ENCODE measurements around the gene MATN3. TPM values are rescaled to one million over a fixed set of nuclear protein-coding genes. Genes with fewer than 3 reads are reported as not detected.
A peak's percentile ranks its signal among the peaks of the same experiment; 100 is the strongest.

MATN3 gene
- total and polyA plus RNA-seq, 9 of the 15 experiments (the other 6 are each of a cell fraction or from before 2014, with no cell fraction given), result not detected

DNA sequence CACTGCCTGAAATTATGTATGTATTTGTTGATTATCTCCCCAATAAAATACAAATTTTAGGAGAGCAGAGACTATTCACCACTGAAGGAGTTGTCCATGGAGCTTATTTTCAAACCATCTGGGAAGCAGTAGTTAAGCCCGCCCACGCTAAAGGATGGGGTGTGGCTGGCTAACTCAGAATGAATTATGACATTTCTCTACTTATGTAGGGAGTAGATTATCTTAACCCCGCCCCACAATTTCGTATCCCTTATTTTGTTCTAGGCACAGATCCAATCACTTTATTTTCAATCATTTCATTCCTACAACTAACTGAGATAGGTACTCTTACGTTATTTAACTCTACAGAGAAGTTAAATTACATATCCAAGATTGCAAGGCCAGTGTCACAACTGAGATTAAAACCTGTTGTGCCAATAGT, 40.4 kb upstream of the MATN3 start (continued):
- TF ChIP-seq NR2C1 (IDR thresholded peaks at IDR 0.05), result no peak
- no peak for TF ChIP-seq NR2C1 (tag; IDR thresholded peaks at IDR 0.05)
- no peak for TF ChIP-seq CCAR2 (IDR thresholded peaks at IDR 0.05; ENCODE audit: low read depth, low read length)
- TF ChIP-seq, protein P1, sequence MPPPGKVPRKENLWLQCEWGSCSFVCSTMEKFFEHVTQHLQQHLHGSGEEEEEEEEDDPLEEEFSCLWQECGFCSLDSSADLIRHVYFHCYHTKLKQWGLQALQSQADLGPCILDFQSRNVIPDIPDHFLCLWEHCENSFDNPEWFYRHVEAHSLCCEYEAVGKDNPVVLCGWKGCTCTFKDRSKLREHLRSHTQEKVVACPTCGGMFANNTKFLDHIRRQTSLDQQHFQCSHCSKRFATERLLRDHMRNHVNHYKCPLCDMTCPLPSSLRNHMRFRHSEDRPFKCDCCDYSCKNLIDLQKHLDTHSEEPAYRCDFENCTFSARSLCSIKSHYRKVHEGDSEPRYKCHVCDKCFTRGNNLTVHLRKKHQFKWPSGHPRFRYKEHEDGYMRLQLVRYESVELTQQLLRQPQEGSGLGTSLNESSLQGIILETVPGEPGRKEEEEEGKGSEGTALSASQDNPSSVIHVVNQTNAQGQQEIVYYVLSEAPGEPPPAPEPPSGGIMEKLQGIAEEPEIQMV (tag; conservative IDR thresholded peaks at IDR 0.05; ENCODE audit: low read depth), result no peak
- TF ChIP-seq ERF (CRISPR knock-in tag; IDR thresholded peaks at IDR 0.05), result no peak
- TF ChIP-seq JUND (IDR thresholded peaks at IDR 0.05; ENCODE audit: borderline replicate concordance, low read depth, low read length), result peak; percentile 14; the same call in 1 of the 2 replicates
- no peak for TF ChIP-seq JUND (tag; IDR thresholded peaks at IDR 0.05; ENCODE audit: borderline replicate concordance, low read depth, low read length)
- no peak for TF ChIP-seq SMAD1 (IDR thresholded peaks at IDR 0.05; ENCODE audit: low read depth, low read length, partially characterized antibody)
- no peak for TF ChIP-seq PPARD (CRISPR knock-in tag; IDR thresholded peaks at IDR 0.05)
- no peak for TF ChIP-seq U2AF1 (optimal IDR thresholded peaks at IDR 0.05; ENCODE audit: low read depth, low read length)
- TF ChIP-seq STAT5A (IDR thresholded peaks at IDR 0.05; ENCODE audit: borderline replicate concordance, low read length), result peak; percentile 66
- TF ChIP-seq TAF15 (IDR thresholded peaks at IDR 0.05; ENCODE audit: low read depth, low read length), result no peak
- no peak for TF ChIP-seq XRCC5 (IDR thresholded peaks at IDR 0.05; ENCODE audit: low read depth, low read length)
- TF ChIP-seq, protein P2, sequence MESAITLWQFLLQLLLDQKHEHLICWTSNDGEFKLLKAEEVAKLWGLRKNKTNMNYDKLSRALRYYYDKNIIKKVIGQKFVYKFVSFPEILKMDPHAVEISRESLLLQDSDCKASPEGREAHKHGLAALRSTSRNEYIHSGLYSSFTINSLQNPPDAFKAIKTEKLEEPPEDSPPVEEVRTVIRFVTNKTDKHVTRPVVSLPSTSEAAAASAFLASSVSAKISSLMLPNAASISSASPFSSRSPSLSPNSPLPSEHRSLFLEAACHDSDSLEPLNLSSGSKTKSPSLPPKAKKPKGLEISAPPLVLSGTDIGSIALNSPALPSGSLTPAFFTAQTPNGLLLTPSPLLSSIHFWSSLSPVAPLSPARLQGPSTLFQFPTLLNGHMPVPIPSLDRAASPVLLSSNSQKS (CRISPR knock-in tag; IDR thresholded peaks at IDR 0.05), result no peak
- TF ChIP-seq CREB1 (IDR thresholded peaks at IDR 0.05), result peak; percentile 42; the same call in 1 of the 2 replicates
- TF ChIP-seq CREB1 (CRISPR knock-in tag; IDR thresholded peaks at IDR 0.05), result no peak
- TF ChIP-seq CREM (IDR thresholded peaks at IDR 0.05; ENCODE audit: low read depth), result peak; percentile 38
- TF ChIP-seq ZNF445 (CRISPR knock-in tag; IDR thresholded peaks at IDR 0.05; ENCODE audit: low read depth), result no peak
- TF ChIP-seq, protein P3, sequence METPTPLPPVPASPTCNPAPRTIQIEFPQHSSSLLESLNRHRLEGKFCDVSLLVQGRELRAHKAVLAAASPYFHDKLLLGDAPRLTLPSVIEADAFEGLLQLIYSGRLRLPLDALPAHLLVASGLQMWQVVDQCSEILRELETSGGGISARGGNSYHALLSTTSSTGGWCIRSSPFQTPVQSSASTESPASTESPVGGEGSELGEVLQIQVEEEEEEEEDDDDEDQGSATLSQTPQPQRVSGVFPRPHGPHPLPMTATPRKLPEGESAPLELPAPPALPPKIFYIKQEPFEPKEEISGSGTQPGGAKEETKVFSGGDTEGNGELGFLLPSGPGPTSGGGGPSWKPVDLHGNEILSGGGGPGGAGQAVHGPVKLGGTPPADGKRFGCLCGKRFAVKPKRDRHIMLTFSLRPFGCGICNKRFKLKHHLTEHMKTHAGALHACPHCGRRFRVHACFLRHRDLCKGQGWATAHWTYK (CRISPR knock-in tag; IDR thresholded peaks at IDR 0.05), result no peak
- TF ChIP-seq ARNT (IDR thresholded peaks at IDR 0.05), result no peak
- TF ChIP-seq, protein P4, sequence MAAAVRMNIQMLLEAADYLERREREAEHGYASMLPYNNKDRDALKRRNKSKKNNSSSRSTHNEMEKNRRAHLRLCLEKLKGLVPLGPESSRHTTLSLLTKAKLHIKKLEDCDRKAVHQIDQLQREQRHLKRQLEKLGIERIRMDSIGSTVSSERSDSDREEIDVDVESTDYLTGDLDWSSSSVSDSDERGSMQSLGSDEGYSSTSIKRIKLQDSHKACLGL (CRISPR knock-in tag; IDR thresholded peaks at IDR 0.05; ENCODE audit: borderline replicate concordance, poor library complexity, severe bottlenecking), result no peak
- 0 out of 2 replicates have a peak, but pooled peaks have one; percentile 17 for TF ChIP-seq MBD2 (IDR thresholded peaks at IDR 0.05; ENCODE audit: borderline replicate concordance, low read depth)
- TF ChIP-seq ETV6 (IDR thresholded peaks at IDR 0.05; ENCODE audit: borderline replicate concordance in 1 of 2, low read depth in 2 of 2, low read length in 1 of 2), result no peak
- TF ChIP-seq ETV6 (CRISPR knock-in tag; IDR thresholded peaks at IDR 0.05; ENCODE audit: borderline replicate concordance), result no peak
- TF ChIP-seq, protein P5, sequence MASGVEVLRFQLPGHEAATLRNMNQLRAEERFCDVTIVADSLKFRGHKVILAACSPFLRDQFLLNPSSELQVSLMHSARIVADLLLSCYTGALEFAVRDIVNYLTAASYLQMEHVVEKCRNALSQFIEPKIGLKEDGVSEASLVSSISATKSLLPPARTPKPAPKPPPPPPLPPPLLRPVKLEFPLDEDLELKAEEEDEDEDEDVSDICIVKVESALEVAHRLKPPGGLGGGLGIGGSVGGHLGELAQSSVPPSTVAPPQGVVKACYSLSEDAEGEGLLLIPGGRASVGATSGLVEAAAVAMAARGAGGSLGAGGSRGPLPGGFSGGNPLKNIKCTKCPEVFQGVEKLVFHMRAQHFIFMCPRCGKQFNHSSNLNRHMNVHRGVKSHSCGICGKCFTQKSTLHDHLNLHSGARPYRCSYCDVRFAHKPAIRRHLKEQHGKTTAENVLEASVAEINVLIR (CRISPR knock-in tag; IDR thresholded peaks at IDR 0.05), result no peak
- no peak for TF ChIP-seq ZNF668 (CRISPR knock-in tag; IDR thresholded peaks at IDR 0.05)

All from K562 (cell line).